ENCODE measurements around the gene PNRC1.
"Not testable (repeated sequence)": the region's sequence is repeated elsewhere in the genome, so short reads cannot be mapped to it uniquely, and the experiment has no call there.

PNRC1 gene

GRCh38 chr6:89116702-89117101 is 36.2 kb downstream of the PNRC1 start:
- no peak for DNase-seq

- peak; percentile 45 for DNase-seq
These were observed 36.9 kb downstream of the PNRC1 start, which contains the start of gene SRSF12 for GRCh38 chr6:89117211-89118108. Gene SRSF12, minus strand, starts transcription at chr6:89118071. Its CDS starts 184 bp downstream, at chr6:89117887.

GRCh38 chr6:89118931-89119330 is 38.4 kb downstream of the PNRC1 start:
- no peak for DNase-seq

- no peak for DNase-seq
These were observed 39.8 kb downstream of the PNRC1 start for GRCh38 chr6:89120371-89120770.

GRCh38 chr6:89121934-89122333 is 41.4 kb downstream of the PNRC1 start:
- no peak for DNase-seq

GRCh38 chr6:89122625-89123024 is 42.1 kb downstream of the PNRC1 start:
- DNase-seq: peak; percentile 50

GRCh38 chr6:89128256-89128671 is 47.7 kb downstream of the PNRC1 start:
- not testable (repeated sequence) for DNase-seq

- DNase-seq: no peak
These were observed 51.0 kb downstream of the PNRC1 start for GRCh38 chr6:89131599-89131998.

- DNase-seq: no peak
These were observed 51.5 kb downstream of the PNRC1 start for GRCh38 chr6:89132057-89132456.

- no peak for DNase-seq
These were observed 53.4 kb downstream of the PNRC1 start for GRCh38 chr6:89133981-89134380.

- DNase-seq: no peak
These were observed 54.2 kb downstream of the PNRC1 start for GRCh38 chr6:89134723-89135122.
